Activated CD4-positive, alpha-beta T cell treated with anti-CD3 and anti-CD28 coated beads, Interleukin-2, amount 10 ng/mL, durations not matched to agents 7 days and 5 days (primary cell): ENCODE data around the gene GSTT2. TPM values are rescaled to one million over a fixed set of nuclear protein-coding genes. Genes with fewer than 3 reads are reported as not detected.

ENCODE experiments used
- CTCF ChIA-PET: fragments of 350-600 bp; sonication (Branson Sonifier 250); formaldehyde crosslinking; loops from one replicate; lab custom pipeline; 2021; ENCODE audit warnings: antibody characterized with exemption; lab: Charles Lee
- POLR2A ChIA-PET: fragments of 350-600 bp; sonication (Branson Sonifier 250); formaldehyde crosslinking; loops from one replicate; lab custom pipeline; 2021; ENCODE audit warnings: antibody characterized with exemption; lab: Charles Lee
- DNase-seq: peaks from one replicate; pipeline ENCODE4 v3.0.0-alpha.2; 2020
- H3K27ac Mint-ChIP-seq: one replicate; pipeline ENCODE4 v1.8.0; 2021; ENCODE audit warnings: mild to moderate bottlenecking, moderate library complexity, mixed read lengths
- H3K27me3 Mint-ChIP-seq: one replicate; pipeline ENCODE4 v1.8.0; 2021; ENCODE audit warnings: mixed read lengths
- H3K36me3 Mint-ChIP-seq: one replicate; pipeline ENCODE4 v1.8.0; 2021; ENCODE audit warnings: low read depth, mixed read lengths
- H3K4me1 Mint-ChIP-seq: one replicate; pipeline ENCODE4 v1.8.0; 2021; ENCODE audit warnings: mixed read lengths
- H3K4me3 Mint-ChIP-seq: one replicate; pipeline ENCODE4 v1.8.0; 2021; ENCODE audit warnings: mild to moderate bottlenecking, moderate library complexity, mixed read lengths
- H3K9me3 Mint-ChIP-seq: one replicate; pipeline ENCODE4 v1.8.0; 2021; ENCODE audit warnings: mixed read lengths
- total RNA-seq, 2 experiments: library from RNA; stranded (reverse); gene quantifications; one replicate each; pipeline ENCODE4 v1.2.3, GENCODE V29; 2021

Gene GSTT2
- total RNA-seq, 2 experiments from 2014 or later, result not detected

GRCh38 chr22:24007253-24008021 lies 27.5 kb downstream of the GSTT2 start:
- ChIA-PET CTCF (interaction anchor here (0.6 kb wide), 1 partner anchor 594 kb away, joined by 3 read pairs; no protein-coding TSS in a partner anchor), POLR2A (no interaction called here)
- H3K4me1 Mint-ChIP-seq, result peaks cover 12% of the 10 kb centered on the region
- no peak for DNase-seq
- no peak overlapping the region for H3K4me3 Mint-ChIP-seq
- peak overlapping the region; percentile 32 for H3K27ac Mint-ChIP-seq
- H3K9me3 Mint-ChIP-seq, result no peaks in the 10 kb centered on the region
- H3K36me3 Mint-ChIP-seq, result no peaks in the 10 kb centered on the region
- H3K27me3 Mint-ChIP-seq, result no peaks in the 10 kb centered on the region

DNA sequence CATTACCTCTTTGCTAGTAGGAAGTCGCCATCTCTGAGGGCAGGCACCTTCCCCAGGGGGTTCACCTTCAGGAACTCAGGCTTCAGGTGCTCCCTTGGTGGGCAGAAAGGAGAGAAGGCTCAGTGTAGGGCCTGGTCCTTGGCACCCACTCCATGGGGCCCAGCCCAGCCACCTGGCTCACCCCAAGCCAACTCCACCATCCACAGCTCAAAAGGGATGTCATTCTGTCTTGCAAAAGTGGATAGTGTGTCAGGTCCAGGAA lies 28.0 kb downstream of the GSTT2 start:
- no peaks in the 10 kb centered on the region for H3K27me3 Mint-ChIP-seq
- H3K9me3 Mint-ChIP-seq, result no peaks in the 10 kb centered on the region
- CTCF ChIA-PET, result interaction anchor here (0.6 kb wide), 1 partner anchor 595 kb away, joined by 3 read pairs; no protein-coding TSS in a partner anchor
- H3K36me3 Mint-ChIP-seq, result no peaks in the 10 kb centered on the region
- H3K4me1 Mint-ChIP-seq, result peaks cover 13% of the 10 kb centered on the region
- DNase-seq, result no peak
- H3K4me3 Mint-ChIP-seq, result no peak overlapping the region
- H3K27ac Mint-ChIP-seq, result peak overlapping the region; percentile 28
- POLR2A ChIA-PET, result interaction anchor here (0.6 kb wide), 1 partner anchor 99 kb away, joined by 3 read pairs; no protein-coding TSS in a partner anchor

DNA sequence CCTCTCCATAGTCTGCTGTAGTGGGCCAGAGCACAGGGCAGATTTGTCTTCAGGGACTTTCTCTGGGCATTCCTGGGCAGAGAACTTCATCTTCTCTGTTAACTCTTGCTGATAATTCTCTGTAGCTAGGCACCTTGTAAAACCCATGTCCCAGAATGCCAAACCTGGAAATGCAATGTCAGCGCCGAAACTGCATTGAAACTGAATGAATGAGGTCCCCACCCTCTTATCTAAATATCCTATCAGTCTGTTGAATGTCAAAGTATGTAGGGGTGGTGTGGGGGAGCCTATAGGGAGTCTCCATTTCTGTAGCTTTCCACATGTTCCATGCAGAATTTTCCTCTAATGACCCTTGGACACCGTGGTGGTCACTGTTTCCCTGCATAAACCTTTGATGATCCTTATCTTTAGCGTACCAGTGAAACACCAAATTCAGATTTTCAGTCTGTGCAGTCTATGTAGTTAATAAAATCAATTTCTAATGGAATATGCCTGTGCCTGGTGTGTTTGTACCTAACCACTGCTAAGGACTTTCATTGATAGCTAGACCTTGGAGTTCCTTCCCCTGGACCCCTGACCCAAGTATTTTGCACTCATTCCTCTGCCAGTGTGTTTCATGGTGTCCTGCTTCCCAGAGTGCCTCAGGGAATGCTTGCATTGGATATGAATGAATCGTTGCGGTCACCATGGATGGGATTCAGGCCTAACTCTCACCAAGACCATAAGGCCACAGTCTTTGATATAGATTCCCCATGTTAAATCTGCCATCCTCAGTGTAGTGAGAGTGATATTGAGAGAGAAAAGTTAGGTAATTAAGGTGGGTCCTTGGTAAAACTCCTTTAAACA lies 28.7 kb downstream of the GSTT2 start:
- no peak for DNase-seq
- H3K4me1 Mint-ChIP-seq, result peaks cover 17% of the 10 kb centered on the region
- no peaks in the 10 kb centered on the region for H3K27me3 Mint-ChIP-seq
- H3K36me3 Mint-ChIP-seq, result peaks cover 2% of the 10 kb centered on the region
- no peak overlapping the region for H3K4me3 Mint-ChIP-seq
- no peaks in the 10 kb centered on the region for H3K9me3 Mint-ChIP-seq
- ChIA-PET POLR2A (interaction anchor here (0.6 kb wide), 1 partner anchor 100 kb away, joined by 3 read pairs; no protein-coding TSS in a partner anchor), CTCF (no interaction called here)
- H3K27ac Mint-ChIP-seq, result peak overlapping the region; percentile 28

DNA sequence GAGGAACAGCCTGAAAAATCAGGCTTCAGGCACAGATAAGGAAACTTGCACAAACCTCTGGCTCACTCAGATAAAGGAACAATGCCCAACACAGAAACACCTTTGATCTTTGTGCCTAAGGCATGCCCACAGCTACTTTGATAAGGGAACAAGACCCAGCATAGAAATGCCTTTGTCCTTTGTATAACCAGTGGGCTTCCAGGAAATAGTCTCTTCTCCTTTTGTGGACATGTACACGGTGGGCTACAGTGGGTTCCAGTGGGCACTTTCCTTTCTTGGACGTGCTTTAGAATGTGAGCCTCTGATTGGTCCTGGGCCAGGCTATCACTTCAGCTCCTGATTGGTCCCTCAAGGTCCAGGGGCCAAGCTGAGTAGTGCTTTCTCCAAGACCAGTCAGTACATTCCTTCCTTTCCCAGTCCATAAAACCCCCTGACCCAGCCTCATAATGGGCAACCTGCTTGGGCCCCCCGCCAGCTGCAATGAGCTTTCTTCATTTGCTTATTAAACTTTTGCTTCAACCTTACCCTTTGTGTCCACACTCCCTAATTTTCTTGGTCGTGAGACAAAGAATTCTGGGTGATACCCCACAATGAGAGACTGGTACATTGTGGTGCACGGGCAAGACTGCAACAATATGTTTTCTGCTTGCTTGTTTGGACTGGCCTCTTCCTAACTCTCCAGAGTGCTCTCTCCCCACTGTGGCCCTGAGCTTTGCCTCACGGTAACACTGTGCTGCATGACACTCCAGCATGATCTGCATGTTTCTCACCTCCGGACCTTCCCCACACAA lies 29.5 kb downstream of the GSTT2 start:
- CTCF ChIA-PET, result interaction anchor here (0.8 to 2.1 kb wide), 4 partner anchors 13 to 147 kb away, joined by 3 to 7 read pairs (median 3); partner anchors contain the start of gene MIF
- POLR2A ChIA-PET, result no interaction called here
- H3K27me3 Mint-ChIP-seq, result no peaks in the 10 kb centered on the region
- H3K4me1 Mint-ChIP-seq, result peaks cover 23% of the 10 kb centered on the region
- peaks cover 4% of the 10 kb centered on the region for H3K36me3 Mint-ChIP-seq
- H3K27ac Mint-ChIP-seq, result peak overlapping the region; percentile 75
- no peaks in the 10 kb centered on the region for H3K9me3 Mint-ChIP-seq
- no peak for DNase-seq
- H3K4me3 Mint-ChIP-seq, result no peak overlapping the region

GRCh38 chr22:24010018-24010391 lies 30.1 kb downstream of the GSTT2 start:
- CTCF ChIA-PET, result interaction anchor here (0.6 to 2.1 kb wide), 6 partner anchors 13 to 601 kb away, joined by 3 to 7 read pairs (median 3); partner anchors contain the start of genes MIF and SLC2A11
- H3K9me3 Mint-ChIP-seq, result no peaks in the 10 kb centered on the region
- no peaks in the 10 kb centered on the region for H3K27me3 Mint-ChIP-seq
- peaks cover 4% of the 10 kb centered on the region for H3K36me3 Mint-ChIP-seq
- peak overlapping the region; percentile 45 for H3K4me3 Mint-ChIP-seq
- H3K4me1 Mint-ChIP-seq, result peaks cover 26% of the 10 kb centered on the region
- H3K27ac Mint-ChIP-seq, result peak overlapping the region; percentile 75
- POLR2A ChIA-PET, result no interaction called here
- no peak for DNase-seq

DNA sequence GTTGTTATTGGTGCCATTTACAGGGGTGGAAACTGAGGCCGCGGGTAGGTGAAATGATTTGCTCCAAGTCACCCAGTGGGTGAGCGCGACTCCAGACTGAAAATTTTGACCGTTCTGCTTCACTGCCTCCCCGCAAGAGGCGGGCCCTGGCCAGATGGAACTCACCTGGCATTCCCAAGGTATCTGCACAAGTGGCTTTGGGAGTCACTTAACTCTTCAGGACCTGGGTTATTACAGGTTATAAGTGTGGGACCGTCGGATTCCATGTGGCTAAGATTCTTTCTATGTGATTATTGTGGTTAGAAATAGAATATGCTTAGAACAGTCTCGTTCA lies 31.8 kb downstream of the GSTT2 start:
- peak overlapping the region; percentile 91 for H3K4me3 Mint-ChIP-seq
- H3K27ac Mint-ChIP-seq, result peak overlapping the region; percentile 91
- DNase-seq, result no peak
- CTCF ChIA-PET, result interaction anchor here (2.1 kb wide), 1 partner anchor 118 kb away, joined by 7 read pairs; the partner anchor contains the start of gene MIF
- H3K4me1 Mint-ChIP-seq, result peaks cover 32% of the 10 kb centered on the region
- POLR2A ChIA-PET, result no interaction called here
- H3K36me3 Mint-ChIP-seq, result peaks cover 6% of the 10 kb centered on the region
- no peaks in the 10 kb centered on the region for H3K27me3 Mint-ChIP-seq
- H3K9me3 Mint-ChIP-seq, result peaks cover 1% of the 10 kb centered on the region

- CTCF ChIA-PET, result interaction anchor here (0.7 kb wide), 1 partner anchor 130 kb away, joined by 4 read pairs; no protein-coding TSS in a partner anchor
- no peak overlapping the region for H3K27ac Mint-ChIP-seq
- no peak overlapping the region for H3K4me3 Mint-ChIP-seq
- no peak for DNase-seq
- peaks cover 15% of the 10 kb centered on the region for H3K36me3 Mint-ChIP-seq
- H3K27me3 Mint-ChIP-seq, result no peaks in the 10 kb centered on the region
- H3K4me1 Mint-ChIP-seq, result peaks cover 32% of the 10 kb centered on the region
- POLR2A ChIA-PET, result no interaction called here
- H3K9me3 Mint-ChIP-seq, result peaks cover 1% of the 10 kb centered on the region
Measured at GRCh38 chr22:24016156-24016555, 36.2 kb downstream of the GSTT2 start.

GRCh38 chr22:24021304-24021703 lies 41.4 kb downstream of the GSTT2 start:
- H3K27me3 Mint-ChIP-seq, result no peaks in the 10 kb centered on the region
- ChIA-PET CTCF (no interaction called here), POLR2A (no interaction called here)
- peaks cover 5% of the 10 kb centered on the region for H3K9me3 Mint-ChIP-seq
- H3K4me3 Mint-ChIP-seq, result no peak overlapping the region
- H3K36me3 Mint-ChIP-seq, result peaks cover 46% of the 10 kb centered on the region
- no peak overlapping the region for H3K27ac Mint-ChIP-seq
- no peak for DNase-seq
- H3K4me1 Mint-ChIP-seq, result peaks cover 28% of the 10 kb centered on the region

DNA sequence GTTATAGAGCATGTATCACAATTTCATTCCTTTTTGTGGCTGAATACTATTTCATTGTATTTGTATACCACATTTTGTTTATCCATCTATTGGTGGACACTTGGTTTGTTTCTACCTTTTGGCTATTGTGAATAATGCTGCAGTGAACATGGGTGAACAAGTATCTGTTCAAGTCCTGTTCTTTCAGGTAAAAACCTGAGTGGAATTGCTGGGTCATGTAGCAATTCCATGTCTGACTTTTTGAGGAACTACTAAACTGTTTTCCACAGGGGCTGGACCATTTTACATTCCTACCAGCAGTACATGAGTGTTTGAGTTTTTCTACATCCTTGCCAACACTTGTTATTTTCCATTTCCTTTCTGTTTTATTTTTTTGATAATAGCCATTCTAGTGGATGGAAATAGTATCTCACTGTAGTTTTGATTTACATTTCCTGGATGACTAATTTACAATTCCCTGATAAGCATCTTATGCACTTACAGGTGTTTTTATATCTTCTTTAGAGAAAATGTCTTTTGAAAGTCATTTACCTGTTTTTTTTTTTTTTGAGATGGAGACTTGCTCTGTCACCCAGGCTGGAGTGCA lies 43.4 kb downstream of the GSTT2 start:
- Mint-ChIP-seq H3K4me3 (no peak overlapping the region), H3K27ac (no peak overlapping the region), H3K27me3 (no peaks in the 10 kb centered on the region), H3K9me3 (peaks cover 5% of the 10 kb centered on the region), H3K4me1 (peaks cover 28% of the 10 kb centered on the region), H3K36me3 (peaks cover 45% of the 10 kb centered on the region)
- DNase-seq, result no peak
- POLR2A ChIA-PET, result no interaction called here
- CTCF ChIA-PET, result interaction anchor here (1.0 kb wide), 2 partner anchors 13 to 34 kb away, joined by 3 read pairs; partner anchors contain the start of gene CABIN1

- H3K27ac Mint-ChIP-seq, result no peak overlapping the region
- POLR2A ChIA-PET, result no interaction called here
- CTCF ChIA-PET, result no interaction called here
Measured at GRCh38 chr22:24024354-24024753, 44.4 kb downstream of the GSTT2 start.

DNA sequence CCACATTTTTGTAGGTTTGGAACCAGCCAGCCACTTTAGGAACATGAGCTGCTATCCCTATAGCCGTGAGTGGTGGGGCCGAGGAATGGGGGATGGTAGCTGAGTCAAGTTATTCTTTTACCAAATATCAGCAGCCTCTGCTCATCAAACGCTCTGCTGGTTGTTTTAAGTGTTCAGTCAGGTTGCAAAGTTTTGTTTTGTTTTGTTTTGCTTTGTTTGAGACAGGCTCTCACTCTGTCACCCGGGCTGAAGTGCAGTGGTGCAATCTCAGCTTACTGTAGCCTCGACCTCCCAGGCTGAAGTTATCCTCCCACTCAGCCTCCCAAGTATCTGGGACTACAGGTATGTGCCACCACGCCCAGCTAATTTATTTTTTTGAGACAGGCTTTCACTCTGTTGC lies 45.5 kb downstream of the GSTT2 start:
- POLR2A ChIA-PET, result no interaction called here
- no peak for DNase-seq

More at GRCh38 chr22:24024354-24024753, 44.4 kb downstream of the GSTT2 start:
- Mint-ChIP-seq H3K4me1 (peaks cover 31% of the 10 kb centered on the region), H3K9me3 (peaks cover 5% of the 10 kb centered on the region), H3K27me3 (no peaks in the 10 kb centered on the region), H3K36me3 (peaks cover 48% of the 10 kb centered on the region), H3K4me3 (no peak overlapping the region)
- no peak for DNase-seq

GRCh38 chr22:24026056-24026455 lies 46.1 kb downstream of the GSTT2 start:
- Mint-ChIP-seq H3K36me3 (peaks cover 47% of the 10 kb centered on the region), H3K4me1 (peaks cover 28% of the 10 kb centered on the region), H3K27ac (no peak overlapping the region), H3K27me3 (no peaks in the 10 kb centered on the region), H3K9me3 (peaks cover 5% of the 10 kb centered on the region), H3K4me3 (no peak overlapping the region)
- DNase-seq, result no peak
- POLR2A ChIA-PET, result no interaction called here
- CTCF ChIA-PET, result no interaction called here

More for the DNA sequence above, 45.5 kb downstream of the GSTT2 start:
- H3K4me3 Mint-ChIP-seq, result no peak overlapping the region
- H3K36me3 Mint-ChIP-seq, result peaks cover 47% of the 10 kb centered on the region
- H3K4me1 Mint-ChIP-seq, result peaks cover 31% of the 10 kb centered on the region
- H3K27me3 Mint-ChIP-seq, result no peaks in the 10 kb centered on the region
- H3K27ac Mint-ChIP-seq, result no peak overlapping the region
- CTCF ChIA-PET, result no interaction called here
- H3K9me3 Mint-ChIP-seq, result peaks cover 5% of the 10 kb centered on the region
